Measurements from ENCODE around the gene PCDHA3. TPM values are rescaled to one million over a fixed set of nuclear protein-coding genes. Genes with fewer than 3 reads are reported as not detected.
"Not testable (repeated sequence)": the region's sequence is repeated elsewhere in the genome, so short reads cannot be mapped to it uniquely, and the experiment has no call there.

Gene PCDHA3
- polyA plus RNA-seq, 4 donors: 0.21 to 0.64 (median 0.38) TPM

DNA sequence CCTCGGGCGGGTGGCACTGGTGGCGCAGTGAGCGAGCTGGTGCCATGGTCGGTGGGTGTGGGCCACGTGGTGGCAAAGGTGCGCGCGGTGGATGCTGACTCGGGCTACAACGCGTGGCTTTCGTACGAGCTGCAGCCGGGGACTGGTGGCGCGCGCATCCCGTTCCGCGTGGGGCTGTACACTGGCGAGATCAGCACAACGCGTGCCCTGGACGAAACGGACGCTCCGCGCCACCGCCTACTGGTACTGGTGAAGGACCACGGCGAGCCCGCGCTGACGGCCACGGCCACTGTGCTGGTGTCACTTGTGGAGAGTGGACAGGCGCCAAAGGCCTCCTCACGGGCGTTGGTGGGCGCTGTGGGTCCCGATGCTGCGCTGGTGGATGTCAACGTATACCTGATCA lies 8.0 kb downstream of the PCDHA3 start:
- no peak for DNase-seq (ENCODE audit: low read depth in 4 of 4, low spot score in 2 of 4)

DNA sequence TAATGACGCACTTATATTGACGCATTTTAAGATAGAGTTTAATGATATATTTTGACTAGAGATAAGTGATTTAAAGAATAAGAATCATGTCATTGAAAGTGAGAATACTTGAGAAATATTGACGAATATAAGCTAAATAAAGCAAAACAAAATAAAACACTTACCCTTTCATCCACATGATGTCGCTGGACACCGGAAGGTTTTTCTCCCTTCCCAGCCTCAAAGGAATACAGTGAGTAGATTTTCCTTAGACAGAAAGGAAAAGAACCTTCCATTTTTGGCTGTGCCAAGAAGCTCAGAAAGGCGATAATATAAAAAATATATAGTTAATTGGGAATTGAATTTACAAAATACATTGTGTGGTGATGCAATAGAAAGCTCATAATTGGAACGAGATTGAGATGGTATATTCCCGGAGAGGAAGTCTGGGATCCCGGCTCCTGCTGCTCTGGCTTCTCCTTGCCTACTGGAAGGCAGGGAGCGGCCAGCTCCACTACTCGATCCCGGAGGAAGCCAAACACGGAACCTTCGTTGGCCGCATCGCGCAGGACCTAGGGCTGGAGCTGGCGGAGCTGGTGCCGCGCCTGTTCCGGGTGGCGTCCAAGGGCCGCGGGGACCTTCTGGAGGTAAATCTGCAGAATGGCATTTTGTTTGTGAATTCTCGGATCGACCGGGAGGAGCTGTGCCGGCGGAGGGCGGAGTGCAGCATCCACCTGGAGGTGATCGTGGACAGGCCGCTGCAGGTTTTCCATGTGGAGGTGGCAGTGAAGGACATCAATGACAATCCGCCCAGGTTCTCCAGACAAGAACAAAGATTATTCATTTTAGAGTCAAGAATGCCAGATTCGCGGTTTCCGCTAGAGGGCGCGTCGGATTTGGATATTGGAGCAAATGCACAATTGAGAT lies 20.8 kb downstream of the PCDHA3 start, which contains the start of gene PCDHA5:
Gene PCDHA5 (plus strand): TSS at position 239 of the 906 bp plus-strand sequence.
- DNase-seq (ENCODE audit: low read depth in 4 of 4, low spot score in 2 of 4): no peak

DNA sequence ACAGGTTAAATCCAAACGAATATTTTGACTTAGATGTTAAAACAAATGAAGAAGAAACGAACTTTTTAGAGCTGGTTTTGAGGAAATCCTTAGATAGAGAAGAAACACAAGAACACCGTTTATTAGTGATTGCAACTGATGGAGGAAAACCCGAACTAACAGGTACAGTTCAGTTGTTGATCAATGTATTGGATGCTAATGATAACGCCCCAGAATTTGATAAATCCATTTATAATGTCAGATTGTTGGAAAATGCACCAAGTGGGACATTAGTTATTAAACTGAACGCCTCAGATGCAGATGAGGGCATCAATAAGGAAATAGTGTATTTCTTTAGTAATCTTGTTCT lies 21.4 kb downstream of the PCDHA3 start:
- no peak for DNase-seq (ENCODE audit: low read depth in 4 of 4, low spot score in 2 of 4)

DNA sequence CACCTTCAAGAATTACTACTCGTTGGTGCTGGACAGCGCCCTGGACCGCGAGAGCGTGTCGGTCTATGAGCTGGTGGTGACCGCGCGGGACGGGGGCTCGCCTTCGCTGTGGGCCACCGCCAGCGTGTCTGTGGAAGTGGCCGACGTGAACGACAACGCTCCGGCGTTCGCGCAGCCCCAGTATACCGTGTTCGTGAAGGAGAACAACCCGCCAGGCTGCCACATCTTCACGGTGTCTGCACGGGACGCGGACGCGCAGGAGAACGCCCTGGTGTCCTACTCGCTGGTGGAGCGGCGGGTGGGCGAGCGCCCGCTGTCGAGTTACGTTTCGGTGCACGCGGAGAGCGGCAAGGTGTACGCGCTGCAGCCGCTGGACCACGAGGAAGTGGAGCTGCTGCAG lies 22.1 kb downstream of the PCDHA3 start:
- DNase-seq (ENCODE audit: low read depth in 4 of 4, low spot score in 2 of 4): not testable (repeated sequence)

DNA sequence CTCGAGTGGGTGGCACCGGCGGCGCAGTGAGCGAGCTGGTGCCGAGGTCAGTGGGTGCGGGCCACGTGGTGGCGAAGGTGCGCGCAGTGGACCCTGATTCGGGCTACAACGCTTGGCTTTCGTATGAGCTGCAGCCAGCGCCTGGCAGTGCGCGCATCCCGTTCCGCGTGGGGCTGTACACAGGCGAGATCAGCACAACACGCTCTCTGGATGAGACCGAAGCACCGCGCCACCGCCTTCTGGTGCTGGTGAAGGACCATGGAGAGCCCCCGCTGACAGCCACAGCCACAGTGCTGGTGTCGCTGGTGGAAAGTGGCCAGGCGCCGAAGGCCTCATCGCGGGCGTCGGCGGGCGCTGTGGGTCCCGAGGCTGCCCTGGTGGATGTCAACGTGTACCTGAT lies 22.6 kb downstream of the PCDHA3 start:
- no peak for DNase-seq (ENCODE audit: low read depth in 4 of 4, low spot score in 2 of 4)

DNA sequence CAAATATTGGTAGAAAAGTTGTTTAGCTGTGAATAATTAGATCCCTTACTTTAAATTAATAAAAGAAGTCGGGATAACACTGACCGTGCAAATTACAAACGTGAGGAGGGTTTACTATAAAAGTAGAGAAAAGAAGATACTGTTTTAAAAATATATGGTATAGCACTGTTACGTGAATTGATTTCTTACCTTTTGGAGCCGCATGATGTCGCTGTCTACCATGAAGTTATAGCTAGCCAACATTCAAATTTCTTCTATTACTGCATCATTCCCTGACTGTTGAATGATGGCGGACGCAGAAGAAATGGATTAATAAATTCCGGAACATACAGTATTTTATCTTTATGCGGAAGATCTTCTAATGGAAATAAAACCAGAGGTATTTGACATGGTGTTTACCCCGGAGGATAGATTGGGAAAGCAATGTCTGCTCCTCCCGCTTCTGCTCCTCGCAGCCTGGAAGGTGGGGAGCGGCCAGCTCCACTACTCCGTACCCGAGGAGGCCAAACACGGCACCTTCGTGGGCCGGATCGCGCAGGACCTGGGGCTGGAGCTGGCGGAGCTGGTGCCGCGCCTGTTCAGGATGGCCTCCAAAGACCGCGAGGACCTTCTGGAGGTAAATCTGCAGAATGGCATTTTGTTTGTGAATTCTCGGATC lies 27.0 kb downstream of the PCDHA3 start, which contains the start of gene PCDHA6:
Gene PCDHA6 (plus strand): TSS at position 257 of the 658 bp plus-strand sequence. CDS start 132 bp downstream, at position 389.
- DNase-seq (ENCODE audit: low read depth in 4 of 4, low spot score in 2 of 4): no peak

DNA sequence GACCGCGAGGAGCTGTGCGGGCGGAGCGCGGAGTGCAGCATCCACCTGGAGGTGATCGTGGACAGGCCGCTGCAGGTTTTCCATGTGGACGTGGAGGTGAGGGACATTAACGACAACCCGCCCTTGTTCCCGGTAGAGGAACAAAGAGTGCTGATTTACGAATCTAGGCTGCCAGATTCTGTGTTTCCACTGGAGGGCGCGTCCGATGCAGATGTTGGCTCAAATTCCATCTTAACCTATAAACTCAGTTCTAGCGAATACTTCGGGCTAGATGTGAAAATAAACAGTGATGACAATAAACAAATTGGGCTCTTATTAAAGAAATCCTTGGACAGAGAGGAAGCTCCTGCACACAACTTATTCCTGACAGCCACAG lies 27.5 kb downstream of the PCDHA3 start:
- no peak for DNase-seq (ENCODE audit: low read depth in 4 of 4, low spot score in 2 of 4)

DNA sequence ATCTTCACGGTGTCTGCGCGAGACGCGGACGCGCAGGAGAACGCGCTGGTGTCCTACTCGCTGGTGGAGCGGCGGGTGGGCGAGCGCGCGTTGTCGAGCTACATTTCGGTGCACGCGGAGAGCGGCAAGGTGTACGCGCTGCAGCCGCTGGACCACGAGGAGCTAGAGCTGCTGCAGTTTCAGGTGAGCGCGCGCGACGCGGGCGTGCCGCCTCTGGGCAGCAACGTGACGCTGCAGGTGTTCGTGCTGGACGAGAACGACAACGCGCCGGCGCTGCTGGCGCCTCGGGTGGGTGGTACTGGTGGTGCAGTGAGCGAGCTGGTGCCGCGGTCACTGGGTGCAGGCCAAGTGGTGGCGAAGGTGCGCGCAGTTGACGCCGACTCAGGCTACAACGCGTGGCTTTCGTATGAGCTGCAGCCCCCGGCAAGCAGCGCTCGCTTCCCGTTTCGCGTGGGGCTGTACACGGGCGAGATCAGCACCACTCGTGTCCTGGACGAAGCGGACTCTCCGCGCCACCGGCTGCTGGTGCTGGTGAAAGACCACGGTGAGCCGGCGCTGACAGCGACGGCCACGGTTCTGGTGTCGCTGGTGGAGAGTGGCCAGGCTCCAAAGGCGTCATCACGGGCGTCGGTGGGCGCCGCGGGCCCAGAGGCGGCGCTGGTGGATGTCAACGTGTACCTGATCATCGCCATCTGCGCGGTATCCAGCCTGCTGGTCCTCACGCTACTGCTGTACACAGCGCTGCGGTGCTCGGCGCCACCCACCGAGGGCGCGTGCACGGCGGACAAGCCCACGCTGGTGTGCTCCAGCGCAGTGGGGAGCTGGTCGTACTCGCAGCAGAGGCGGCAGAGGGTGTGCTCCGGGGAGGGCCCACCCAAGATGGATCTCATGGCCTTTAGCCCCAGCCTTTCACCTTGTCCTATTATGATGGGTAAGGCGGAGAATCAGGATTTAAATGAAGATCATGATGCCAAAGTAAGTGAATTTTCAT lies 28.9 kb downstream of the PCDHA3 start:
- DNase-seq (ENCODE audit: low read depth in 4 of 4, low spot score in 2 of 4): not testable (repeated sequence)

DNA sequence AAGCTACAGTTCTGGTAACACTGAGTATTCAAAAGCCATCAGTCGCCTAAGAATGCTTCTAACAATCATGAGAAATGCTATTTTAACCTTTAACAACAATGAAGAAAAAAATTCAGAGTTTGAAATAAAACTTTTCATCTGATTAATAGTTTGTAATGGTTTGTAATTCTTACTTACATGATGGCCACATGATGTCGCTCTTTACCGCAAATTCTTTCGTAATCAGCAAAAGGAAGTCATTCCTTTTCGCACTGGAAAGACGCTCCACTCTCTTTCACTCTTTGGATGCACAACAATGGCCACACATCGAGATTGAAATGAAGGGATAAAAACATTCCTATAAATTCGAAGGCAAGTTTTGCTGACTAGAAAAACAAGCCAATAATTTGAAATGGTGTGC lies 33.1 kb downstream of the PCDHA3 start, which contains the start of gene PCDHA7:
Gene PCDHA7 (plus strand): TSS at position 277 of the 400 bp plus-strand sequence. CDS start 115 bp downstream, at position 392.
- no peak for DNase-seq (ENCODE audit: low read depth in 4 of 4, low spot score in 2 of 4)

DNA sequence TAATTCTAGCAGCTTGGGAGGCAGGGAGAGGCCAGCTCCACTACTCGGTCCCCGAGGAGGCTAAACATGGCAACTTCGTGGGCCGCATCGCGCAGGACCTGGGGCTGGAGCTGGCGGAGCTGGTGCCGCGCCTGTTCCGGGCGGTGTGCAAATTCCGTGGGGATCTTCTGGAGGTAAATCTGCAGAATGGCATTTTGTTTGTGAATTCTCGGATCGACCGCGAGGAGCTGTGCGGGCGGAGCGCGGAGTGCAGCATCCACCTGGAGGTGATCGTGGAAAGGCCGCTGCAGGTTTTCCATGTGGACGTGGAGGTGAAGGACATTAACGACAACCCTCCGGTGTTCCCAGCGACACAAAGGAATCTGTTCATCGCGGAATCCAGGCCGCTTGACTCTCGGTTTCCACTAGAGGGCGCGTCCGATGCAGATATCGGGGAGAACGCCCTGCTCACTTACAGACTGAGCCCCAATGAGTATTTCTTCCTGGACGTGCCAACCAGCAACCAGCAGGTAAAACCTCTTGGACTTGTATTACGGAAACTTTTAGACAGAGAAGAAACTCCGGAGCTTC lies 33.7 kb downstream of the PCDHA3 start:
- DNase-seq (ENCODE audit: low read depth in 4 of 4, low spot score in 2 of 4): not testable (repeated sequence)

DNA sequence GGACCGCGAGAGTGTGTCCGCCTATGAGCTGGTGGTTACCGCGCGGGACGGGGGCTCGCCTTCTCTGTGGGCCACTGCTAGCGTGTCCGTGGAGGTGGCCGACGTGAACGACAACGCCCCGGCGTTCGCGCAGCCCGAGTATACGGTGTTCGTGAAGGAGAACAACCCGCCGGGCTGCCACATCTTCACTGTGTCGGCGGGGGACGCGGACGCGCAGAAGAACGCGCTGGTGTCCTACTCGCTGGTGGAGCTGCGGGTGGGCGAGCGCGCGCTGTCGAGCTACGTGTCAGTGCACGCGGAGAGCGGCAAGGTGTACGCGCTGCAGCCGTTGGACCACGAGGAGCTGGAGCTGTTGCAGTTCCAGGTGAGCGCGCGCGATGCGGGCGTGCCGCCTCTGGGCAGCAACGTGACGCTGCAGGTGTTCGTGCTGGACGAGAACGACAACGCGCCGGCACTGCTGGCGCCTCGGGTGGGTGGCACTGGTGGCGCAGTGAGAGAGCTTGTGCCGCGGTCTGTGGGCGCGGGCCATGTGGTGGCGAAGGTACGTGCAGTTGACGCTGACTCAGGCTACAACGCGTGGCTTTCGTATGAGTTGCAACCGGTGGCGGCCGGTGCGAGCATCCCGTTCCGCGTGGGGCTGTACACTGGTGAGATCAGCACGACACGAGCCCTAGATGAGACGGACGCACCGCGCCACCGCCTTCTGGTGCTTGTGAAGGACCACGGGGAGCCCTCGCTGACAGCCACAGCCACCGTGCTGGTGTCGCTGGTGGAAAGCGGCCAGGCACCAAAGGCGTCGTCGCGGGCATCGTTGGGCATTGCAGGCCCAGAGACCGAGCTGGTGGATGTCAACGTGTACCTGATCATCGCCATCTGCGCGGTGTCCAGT lies 35.0 kb downstream of the PCDHA3 start:
- no peak for DNase-seq (ENCODE audit: low read depth in 4 of 4, low spot score in 2 of 4)

DNA sequence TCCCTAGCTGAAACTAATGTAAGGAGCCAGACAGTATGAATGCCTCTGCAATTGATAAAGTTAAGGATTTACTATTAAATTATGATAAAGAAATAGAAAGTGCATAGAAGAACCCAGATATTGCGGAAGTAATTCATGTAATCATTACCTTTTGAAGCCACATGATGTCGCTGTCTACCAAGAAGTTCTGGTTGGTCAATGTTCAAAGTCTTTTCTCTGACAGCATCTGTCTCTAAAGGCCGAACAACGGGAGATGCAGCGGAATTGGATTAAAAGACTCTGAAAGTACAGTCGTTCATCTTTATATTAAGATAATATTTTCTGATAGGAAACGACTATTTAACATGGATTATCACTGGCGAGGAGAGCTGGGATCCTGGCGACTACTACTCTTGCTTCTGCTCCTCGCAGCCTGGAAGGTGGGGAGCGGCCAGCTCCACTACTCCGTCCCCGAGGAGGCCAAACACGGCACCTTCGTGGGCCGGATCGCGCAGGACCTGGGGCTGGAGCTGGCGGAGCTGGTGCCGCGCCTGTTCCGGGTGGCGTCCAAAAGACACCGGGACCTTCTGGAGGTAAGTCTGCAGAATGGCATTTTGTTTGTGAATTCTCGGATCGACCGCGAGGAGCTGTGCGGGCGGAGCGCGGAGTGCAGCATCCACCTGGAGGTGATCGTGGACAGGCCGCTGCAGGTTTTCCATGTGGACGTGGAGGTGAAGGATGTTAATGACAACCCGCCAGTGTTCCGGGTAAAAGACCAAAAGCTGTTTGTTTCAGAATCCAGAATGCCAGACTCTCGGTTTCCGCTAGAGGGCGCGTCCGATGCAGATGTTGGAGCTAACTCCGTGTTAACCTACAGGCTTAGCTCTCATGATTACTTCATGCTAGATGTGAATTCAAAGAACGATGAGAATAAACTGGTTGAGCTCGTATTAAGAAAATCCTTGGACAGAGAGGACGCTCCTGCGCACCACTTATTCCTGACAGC lies 40.4 kb downstream of the PCDHA3 start, which contains the start of gene PCDHA8:
Gene PCDHA8 (plus strand): TSS at position 210 of the 985 bp plus-strand sequence. CDS start 135 bp downstream, at position 345.
- DNase-seq (ENCODE audit: low read depth in 4 of 4, low spot score in 2 of 4): no peak

DNA sequence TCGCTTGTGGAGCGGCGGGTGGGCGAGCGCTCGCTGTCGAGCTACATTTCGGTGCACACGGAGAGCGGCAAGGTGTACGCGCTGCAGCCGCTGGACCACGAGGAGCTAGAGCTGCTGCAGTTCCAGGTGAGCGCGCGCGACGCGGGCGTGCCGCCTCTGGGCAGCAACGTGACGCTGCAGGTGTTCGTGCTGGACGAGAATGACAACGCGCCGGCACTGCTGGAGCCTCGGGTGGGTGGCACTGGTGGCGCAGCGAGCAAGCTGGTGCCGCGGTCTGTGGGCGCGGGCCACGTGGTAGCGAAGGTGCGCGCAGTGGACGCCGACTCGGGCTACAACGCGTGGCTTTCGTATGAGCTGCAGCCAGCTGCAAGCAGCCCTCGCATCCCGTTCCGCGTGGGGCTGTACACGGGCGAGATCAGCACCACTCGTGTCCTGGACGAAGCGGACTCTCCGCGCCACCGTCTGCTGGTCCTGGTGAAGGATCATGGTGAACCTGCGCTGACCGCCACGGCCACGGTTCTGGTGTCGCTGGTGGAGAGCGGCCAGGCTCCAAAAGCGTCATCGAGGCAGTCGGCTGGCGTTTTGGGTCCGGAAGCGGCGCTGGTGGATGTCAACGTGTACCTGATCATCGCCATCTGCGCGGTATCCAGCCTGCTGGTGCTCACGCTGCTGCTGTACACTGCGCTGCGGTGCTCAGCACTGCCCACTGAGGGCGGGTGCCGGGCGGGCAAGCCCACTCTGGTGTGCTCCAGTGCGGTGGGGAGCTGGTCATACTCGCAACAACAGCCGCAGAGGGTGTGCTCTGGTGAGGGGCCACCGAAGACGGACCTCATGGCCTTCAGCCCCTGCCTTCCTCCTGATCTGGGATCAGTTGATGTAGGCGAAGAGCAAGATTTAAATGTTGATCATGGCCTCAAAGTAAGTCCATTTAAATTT lies 42.2 kb downstream of the PCDHA3 start:
- no peak for DNase-seq (ENCODE audit: low read depth in 4 of 4, low spot score in 2 of 4)

DNA sequence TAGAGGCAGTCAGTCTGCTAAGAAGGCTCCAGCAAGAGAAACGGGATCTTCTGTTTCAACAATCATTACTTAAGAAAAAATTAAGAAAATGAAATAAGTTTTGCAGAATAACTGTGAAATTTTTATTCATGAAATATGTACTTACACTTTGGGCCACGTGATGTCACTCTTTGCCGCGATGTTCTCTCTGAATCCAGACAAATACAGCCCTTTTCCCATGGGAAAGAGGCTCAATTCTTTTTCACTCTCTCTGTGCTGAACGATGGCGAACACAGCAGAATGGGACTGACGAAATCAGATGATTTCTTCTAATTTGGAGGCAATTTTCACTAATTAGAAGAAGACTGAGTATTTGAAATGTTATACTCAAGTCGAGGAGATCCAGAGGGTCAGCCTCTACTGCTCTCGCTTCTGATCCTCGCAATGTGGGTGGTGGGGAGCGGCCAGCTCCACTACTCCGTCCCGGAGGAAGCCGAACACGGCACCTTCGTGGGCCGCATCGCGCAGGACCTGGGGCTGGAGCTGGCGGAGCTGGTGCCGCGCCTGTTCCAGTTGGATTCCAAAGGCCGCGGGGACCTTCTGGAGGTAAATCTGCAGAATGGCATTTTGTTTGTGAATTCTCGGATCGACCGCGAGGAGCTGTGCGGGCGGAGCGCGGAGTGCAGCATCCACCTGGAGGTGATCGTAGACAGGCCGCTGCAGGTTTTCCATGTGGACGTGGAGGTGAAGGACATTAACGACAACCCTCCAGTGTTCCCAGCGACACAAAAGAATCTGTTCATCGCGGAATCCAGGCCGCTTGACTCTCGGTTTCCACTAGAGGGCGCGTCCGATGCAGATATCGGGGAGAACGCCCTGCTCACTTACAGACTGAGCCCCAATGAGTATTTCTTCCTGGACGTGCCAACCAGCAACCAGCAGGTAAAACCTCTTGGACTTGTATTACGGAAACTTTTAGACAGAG lies 47.6 kb downstream of the PCDHA3 start, which contains the start of gene PCDHA9:
Gene PCDHA9 (plus strand): TSS at position 244 of the 964 bp plus-strand sequence. CDS start 114 bp downstream, at position 358.
- not testable (repeated sequence) for DNase-seq (ENCODE audit: low read depth in 4 of 4, low spot score in 2 of 4)
